NCI-H1417 treated with DMSO at 0.1 percent for 48 hours (cell line): ENCODE measurements around the gene PGF.

Source experiments
- DNase-seq: peaks from one replicate; lab custom pipeline; 2025; lab: John Stamatoyannopoulos, UW

PGF gene

GRCh38 chr14:74978416-74978947 is 23.1 kb upstream of the PGF start:
- no peak for DNase-seq

- DNase-seq: no peak
These were observed 22.5 kb upstream of the PGF start for GRCh38 chr14:74977901-74978385.

GRCh38 chr14:74977164-74977900 is 21.9 kb upstream of the PGF start:
- DNase-seq: no peak

GRCh38 chr14:74976264-74977113 is 21.1 kb upstream of the PGF start:
- no peak for DNase-seq

- no peak for DNase-seq
These were observed 19.8 kb upstream of the PGF start for GRCh38 chr14:74975059-74975810.

- no peak for DNase-seq
These were observed 19.1 kb upstream of the PGF start for GRCh38 chr14:74974364-74975058.

GRCh38 chr14:74973905-74974363 is 18.5 kb upstream of the PGF start:
- DNase-seq: no peak

GRCh38 chr14:74973003-74973653 is 17.7 kb upstream of the PGF start:
- DNase-seq: no peak

- DNase-seq: no peak
These were observed 13.4 kb upstream of the PGF start for GRCh38 chr14:74968811-74969210.

GRCh38 chr14:74965486-74966153 is 10.2 kb upstream of the PGF start:
- DNase-seq: no peak

- no peak for DNase-seq
These were observed 9.5 kb upstream of the PGF start for GRCh38 chr14:74964787-74965485.

- DNase-seq: no peak
These were observed 8.4 kb upstream of the PGF start for GRCh38 chr14:74963705-74964271.

GRCh38 chr14:74963178-74963704 is 7.8 kb upstream of the PGF start:
- DNase-seq: no peak

GRCh38 chr14:74962493-74962892 is 7.1 kb upstream of the PGF start:
- no peak for DNase-seq

GRCh38 chr14:74962046-74962445 is 6.6 kb upstream of the PGF start:
- DNase-seq: no peak

- no peak for DNase-seq
These were observed 6.0 kb upstream of the PGF start for GRCh38 chr14:74961238-74961911.

- DNase-seq: no peak
These were observed 5.3 kb upstream of the PGF start for GRCh38 chr14:74960736-74961135.

- DNase-seq: no peak
These were observed 4.3 kb upstream of the PGF start for GRCh38 chr14:74959596-74960180.
